Activated T-helper 17 cell treated with anti-CD3 and anti-CD28 coated beads, Interleukin-2, amount 50 U/mL, for 72 hours (primary cell): ENCODE data around the gene DYNLRB1. TPM values are rescaled to one million over a fixed set of nuclear protein-coding genes. Genes with fewer than 3 reads are reported as not detected.

Source experiments
- ATAC-seq: fragments of 150-1000 bp; cut with Tn5 transposase; replicated peaks from 2 replicates; pipeline ENCODE4 v1.10.0; 2021; ENCODE audit warnings: mild to moderate bottlenecking, moderate library complexity
- H3K27ac Mint-ChIP-seq: one replicate; pipeline ENCODE4 v1.8.0; 2022; ENCODE audit warnings: mixed read lengths
- H3K27me3 Mint-ChIP-seq: one replicate; pipeline ENCODE4 v1.8.0; 2022; ENCODE audit warnings: mixed read lengths
- H3K36me3 Mint-ChIP-seq: one replicate; pipeline ENCODE4 v1.8.0; 2022; ENCODE audit warnings: low read depth, mild to moderate bottlenecking, mixed read lengths
- H3K4me1 Mint-ChIP-seq: one replicate; pipeline ENCODE4 v1.8.0; 2022; ENCODE audit warnings: mixed read lengths
- H3K4me3 Mint-ChIP-seq: one replicate; pipeline ENCODE4 v1.8.0; 2022; ENCODE audit warnings: mild to moderate bottlenecking, mixed read lengths
- H3K9me3 Mint-ChIP-seq: one replicate; pipeline ENCODE4 v1.8.0; 2022; ENCODE audit warnings: mixed read lengths
- total RNA-seq, 2 donors: library from RNA; stranded (reverse); gene quantifications; one replicate each; pipeline ENCODE4 v1.2.3, GENCODE V29; 2022

DYNLRB1 gene
- total RNA-seq, 2 donors from 2014 or later = 72.0 to 85.0 TPM

DNA sequence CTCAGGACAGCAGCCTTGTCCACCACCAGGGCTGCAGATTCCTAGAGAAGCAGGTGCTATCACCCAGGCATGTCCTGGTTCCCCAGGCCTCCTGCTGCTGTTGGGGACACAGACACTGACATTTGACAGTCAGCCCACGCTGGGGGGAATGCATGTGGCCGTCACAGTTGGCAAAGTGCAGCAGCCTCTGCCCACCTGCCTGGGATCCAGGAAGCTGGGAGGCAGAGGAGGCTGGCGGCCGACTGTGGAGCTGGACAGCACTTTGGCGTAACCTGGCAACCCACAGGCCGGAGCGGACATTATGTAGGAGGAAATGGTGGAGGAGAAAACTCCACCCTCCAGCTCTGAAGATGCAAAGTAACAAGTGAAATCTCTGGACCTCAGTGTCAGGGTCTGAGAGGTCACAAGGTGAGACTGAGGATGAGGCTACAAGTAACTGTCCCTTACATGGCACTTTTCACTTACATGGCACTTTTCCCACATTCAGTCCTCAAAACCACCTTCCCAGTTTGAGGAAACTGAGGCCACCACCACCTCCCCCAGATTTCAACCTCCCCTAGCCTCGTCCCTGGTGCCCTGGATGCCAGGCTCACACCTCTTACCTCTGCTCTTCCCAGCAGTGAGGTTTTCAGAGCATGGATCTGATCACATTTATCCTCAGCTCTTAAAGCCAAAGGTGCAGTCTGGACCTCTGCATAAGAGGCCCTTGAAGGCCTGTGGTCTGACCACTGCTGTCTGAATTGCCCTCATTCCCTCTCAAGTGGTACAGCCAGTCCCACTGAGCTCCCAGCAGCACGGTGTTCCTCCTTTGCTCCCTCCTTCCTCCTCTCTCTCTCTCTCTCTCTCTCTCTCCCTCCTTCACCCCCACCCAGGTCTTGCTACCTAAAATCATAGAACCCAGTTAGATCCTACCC lies 51.0 kb downstream of the DYNLRB1 start:
- H3K4me1 Mint-ChIP-seq = peaks cover 6% of the 10 kb centered on the region
- peak overlapping the region; percentile 74 for H3K27ac Mint-ChIP-seq
- ATAC-seq = no peak
- H3K9me3 Mint-ChIP-seq = no peaks in the 10 kb centered on the region
- H3K36me3 Mint-ChIP-seq = peaks cover 23% of the 10 kb centered on the region
- H3K27me3 Mint-ChIP-seq = no peaks in the 10 kb centered on the region
- H3K4me3 Mint-ChIP-seq = no peak overlapping the region

DNA sequence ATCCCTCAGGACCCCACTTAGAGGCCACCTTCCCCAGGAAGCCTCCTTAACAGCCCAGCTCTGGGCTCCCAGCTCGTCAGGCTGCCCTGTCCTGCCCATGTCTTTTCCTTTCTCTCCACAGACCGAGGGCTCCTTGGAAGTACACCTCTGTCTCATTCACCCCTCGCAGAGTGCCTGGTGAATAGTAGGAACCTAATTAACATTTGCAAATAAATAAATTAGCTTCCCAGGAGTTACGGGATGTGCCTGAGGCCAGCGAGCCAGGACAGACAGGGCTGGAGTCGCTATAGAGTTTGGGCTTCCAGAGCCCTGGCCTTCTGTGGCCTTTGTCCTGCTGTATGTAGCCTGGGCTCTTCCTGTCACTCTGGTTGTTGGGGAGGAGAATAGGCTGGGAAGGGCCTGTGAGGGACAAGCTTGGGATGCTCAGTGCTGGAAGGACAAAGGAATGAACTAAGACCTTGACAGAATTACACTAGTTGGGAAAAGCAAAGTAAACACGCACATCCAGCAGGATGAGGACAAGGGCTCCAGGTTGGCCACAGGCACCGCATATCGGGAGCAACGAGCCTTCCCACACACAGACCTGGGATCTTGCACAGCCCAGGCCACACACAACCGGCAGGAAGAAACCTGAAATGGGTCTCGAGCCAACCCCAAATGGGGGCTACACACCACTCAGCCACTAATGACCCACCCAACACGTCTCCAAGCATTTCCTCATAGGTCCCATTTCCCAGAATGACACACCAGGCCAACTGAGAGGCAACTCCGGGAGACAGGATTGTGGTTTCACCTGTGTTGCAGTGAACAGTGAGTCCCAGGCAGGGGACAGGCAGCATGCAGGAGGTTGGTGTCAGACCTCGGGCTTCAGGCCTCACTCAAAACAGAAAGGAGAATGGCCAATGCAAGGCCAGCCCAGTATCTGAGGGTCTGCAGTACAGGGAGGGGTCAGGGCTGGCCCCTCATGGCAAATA lies 52.0 kb downstream of the DYNLRB1 start:
- Mint-ChIP-seq H3K4me3 (no peak overlapping the region), H3K27me3 (no peaks in the 10 kb centered on the region), H3K36me3 (peaks cover 20% of the 10 kb centered on the region), H3K9me3 (no peaks in the 10 kb centered on the region), H3K27ac (peak overlapping the region; percentile 74), H3K4me1 (peaks cover 6% of the 10 kb centered on the region)
- no peak for ATAC-seq

DNA sequence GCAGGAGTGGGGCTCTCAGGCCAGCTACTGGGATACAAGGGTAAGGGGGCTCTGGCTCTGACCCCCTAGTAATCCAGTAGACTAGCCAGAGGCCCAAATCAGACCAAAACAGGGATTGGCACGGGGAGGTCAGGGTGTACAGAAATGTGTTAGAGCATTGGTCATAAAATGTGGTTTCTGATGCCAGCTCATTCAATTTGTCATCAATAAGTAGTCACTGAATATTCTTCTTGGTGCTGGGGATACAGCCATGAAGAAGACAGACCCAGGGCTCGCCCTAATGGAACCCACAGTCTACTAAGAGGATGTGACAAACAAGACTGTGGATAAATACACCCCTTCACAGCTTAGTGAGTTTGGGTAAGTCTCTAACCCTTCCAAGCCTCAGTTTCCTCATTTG lies 53.4 kb downstream of the DYNLRB1 start:
- Mint-ChIP-seq H3K4me1 (peaks cover 6% of the 10 kb centered on the region), H3K27ac (no peak overlapping the region), H3K9me3 (no peaks in the 10 kb centered on the region), H3K36me3 (peaks cover 23% of the 10 kb centered on the region), H3K4me3 (no peak overlapping the region), H3K27me3 (no peaks in the 10 kb centered on the region)
- ATAC-seq = peak; percentile 65

DNA sequence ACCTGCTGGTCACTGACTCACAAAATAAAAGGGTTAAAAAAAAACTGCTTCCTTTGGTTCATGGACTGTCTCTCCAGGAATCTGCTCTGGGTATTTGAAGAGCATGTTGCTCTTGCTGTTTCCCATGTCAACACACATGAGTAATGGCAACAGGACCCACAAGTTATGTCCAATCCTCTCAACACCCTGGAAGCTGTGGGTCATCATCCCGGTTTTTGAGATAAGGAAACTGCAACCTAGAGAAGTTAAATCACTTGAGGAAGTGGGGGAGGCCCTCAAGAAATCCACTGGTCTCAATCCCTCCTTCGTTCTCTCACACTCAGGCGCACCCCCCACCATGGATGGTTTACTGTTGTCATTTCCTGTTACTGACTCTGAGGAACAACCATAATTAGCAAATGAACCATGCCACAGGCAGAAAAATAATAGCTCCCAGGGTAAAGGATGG lies 54.7 kb downstream of the DYNLRB1 start:
- peak; percentile 57 for ATAC-seq
- H3K4me1 Mint-ChIP-seq = peaks cover 6% of the 10 kb centered on the region
- peak overlapping the region; percentile 80 for H3K27ac Mint-ChIP-seq
- H3K36me3 Mint-ChIP-seq = peaks cover 25% of the 10 kb centered on the region
- no peaks in the 10 kb centered on the region for H3K27me3 Mint-ChIP-seq
- no peak overlapping the region for H3K4me3 Mint-ChIP-seq
- H3K9me3 Mint-ChIP-seq = no peaks in the 10 kb centered on the region

DNA sequence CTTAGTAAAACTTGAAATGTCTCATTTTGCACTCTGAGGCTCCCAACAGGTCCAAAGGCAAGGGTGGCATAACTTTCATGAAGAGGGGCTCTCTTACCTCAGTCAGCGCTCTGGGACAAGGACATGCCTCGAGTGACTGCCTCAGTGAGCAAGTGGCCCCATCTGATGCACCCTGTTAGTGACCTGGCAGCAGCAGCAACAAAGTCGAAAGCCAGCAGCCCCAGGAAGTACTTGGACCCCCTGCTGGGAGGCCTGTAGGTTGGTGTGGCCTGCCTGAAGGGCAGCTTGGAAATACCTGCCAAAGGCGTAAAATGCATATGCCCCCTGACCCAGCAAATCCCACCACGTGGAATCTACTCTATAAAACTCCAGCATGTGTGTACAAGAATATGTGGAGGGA lies 55.5 kb downstream of the DYNLRB1 start:
- peak overlapping the region; percentile 80 for H3K27ac Mint-ChIP-seq
- no peaks in the 10 kb centered on the region for H3K27me3 Mint-ChIP-seq
- H3K4me1 Mint-ChIP-seq = peaks cover 6% of the 10 kb centered on the region
- peaks cover 25% of the 10 kb centered on the region for H3K36me3 Mint-ChIP-seq
- no peaks in the 10 kb centered on the region for H3K9me3 Mint-ChIP-seq
- no peak overlapping the region for H3K4me3 Mint-ChIP-seq
- ATAC-seq = no peak

DNA sequence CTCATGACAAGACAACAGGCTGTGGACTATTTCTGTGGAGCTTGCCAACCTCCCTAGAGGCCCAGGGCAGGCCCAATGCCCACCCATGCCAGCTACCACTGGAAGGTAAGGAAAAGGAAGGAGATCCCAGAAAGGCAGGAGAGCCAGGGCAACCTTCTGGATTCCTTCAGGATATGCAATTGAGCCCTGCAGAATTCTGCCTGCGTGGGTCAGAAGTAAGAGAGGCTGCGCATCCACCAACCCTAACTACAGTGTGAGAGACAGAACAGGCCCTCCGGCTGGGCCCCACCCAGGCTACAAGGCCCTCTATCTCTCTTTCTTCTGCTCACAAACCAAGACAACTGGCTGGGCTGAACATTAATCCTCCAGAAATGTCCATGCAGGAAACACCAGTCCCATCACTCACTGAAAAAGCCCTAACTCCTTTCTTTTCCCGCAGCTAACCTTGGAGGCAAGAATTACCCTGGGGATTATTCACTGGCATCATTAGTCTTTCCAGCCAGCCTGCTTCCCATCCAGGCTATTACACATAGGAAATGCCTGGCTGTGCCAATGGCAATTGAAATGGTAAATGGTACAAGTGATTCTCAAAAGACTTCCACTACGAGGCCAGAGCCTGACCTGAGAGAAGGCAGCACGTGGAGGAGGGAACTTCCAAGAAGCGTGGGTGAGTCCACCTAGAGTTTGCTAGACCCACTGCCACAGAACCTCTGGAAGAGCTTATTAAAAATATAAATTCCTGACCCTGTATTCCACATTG lies 57.5 kb downstream of the DYNLRB1 start:
- no peaks in the 10 kb centered on the region for H3K9me3 Mint-ChIP-seq
- H3K27me3 Mint-ChIP-seq = no peaks in the 10 kb centered on the region
- no peak overlapping the region for H3K4me3 Mint-ChIP-seq
- H3K4me1 Mint-ChIP-seq = peaks cover 6% of the 10 kb centered on the region
- H3K36me3 Mint-ChIP-seq = peaks cover 20% of the 10 kb centered on the region
- ATAC-seq = no peak
- H3K27ac Mint-ChIP-seq = no peak overlapping the region

DNA sequence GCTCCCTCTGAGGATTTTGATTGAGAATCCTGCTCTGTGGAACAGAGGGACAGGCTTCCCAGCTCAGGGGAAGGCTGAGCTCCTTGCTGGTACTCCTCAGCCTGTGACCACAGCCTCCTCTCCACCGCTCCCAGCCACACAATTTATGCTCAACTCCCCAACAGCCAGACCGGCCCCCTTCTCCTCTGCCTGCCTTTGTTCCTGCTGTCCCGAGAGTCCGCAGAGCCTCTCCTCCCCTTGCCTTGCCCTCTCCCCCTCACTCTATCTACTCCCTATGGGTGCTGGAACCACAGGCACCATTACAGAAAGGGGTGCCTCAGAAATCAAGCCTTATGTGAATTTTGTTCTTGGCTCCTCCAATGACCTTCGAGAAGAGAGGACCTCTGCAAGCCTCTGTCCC lies 58.2 kb downstream of the DYNLRB1 start:
- Mint-ChIP-seq H3K36me3 (peaks cover 22% of the 10 kb centered on the region), H3K27me3 (no peaks in the 10 kb centered on the region), H3K9me3 (no peaks in the 10 kb centered on the region), H3K4me1 (peaks cover 6% of the 10 kb centered on the region), H3K27ac (no peak overlapping the region), H3K4me3 (no peak overlapping the region)
- no peak for ATAC-seq

DNA sequence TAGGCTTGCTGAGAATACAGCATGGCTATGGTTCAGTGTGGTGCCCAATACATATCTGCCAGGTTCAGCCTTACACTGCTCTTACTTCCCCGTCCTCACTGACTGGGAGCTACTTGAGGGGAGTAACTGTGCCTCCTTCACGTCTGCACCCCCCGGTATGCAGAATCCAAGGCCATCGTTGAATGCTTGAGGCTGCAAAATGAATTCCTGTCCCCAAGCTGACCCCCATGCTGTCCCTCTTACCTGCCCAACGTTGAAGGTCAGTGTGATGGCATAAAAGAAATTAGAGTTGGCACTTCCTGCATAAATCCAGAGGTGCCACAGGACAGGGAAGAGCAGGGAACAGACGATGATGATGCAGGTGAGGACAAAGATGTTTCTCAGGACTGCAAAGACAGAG lies 58.6 kb downstream of the DYNLRB1 start:
- Mint-ChIP-seq H3K4me3 (no peak overlapping the region), H3K4me1 (peaks cover 9% of the 10 kb centered on the region), H3K9me3 (no peaks in the 10 kb centered on the region), H3K27ac (no peak overlapping the region), H3K36me3 (peaks cover 27% of the 10 kb centered on the region), H3K27me3 (no peaks in the 10 kb centered on the region)
- ATAC-seq = no peak

DNA sequence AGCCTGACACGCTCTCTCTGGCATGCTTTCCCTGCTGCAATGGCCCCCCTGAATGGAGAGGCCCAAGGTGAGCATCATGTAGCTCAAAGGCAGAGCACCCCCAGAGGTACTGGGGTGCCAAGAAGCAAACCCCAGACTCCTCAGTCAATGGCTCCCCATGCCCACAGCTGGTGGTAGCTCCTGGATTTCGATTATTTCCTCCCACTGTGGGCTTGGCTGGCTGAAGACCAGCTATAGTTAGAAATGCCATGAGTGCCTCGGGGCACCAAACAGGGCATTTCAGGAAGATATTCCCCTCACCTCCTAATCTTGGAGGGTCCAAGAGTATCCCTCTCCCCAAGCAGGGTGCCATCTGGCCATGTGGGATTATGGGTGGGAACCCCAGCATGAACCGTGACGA lies 59.0 kb downstream of the DYNLRB1 start:
- no peaks in the 10 kb centered on the region for H3K27me3 Mint-ChIP-seq

DNA sequence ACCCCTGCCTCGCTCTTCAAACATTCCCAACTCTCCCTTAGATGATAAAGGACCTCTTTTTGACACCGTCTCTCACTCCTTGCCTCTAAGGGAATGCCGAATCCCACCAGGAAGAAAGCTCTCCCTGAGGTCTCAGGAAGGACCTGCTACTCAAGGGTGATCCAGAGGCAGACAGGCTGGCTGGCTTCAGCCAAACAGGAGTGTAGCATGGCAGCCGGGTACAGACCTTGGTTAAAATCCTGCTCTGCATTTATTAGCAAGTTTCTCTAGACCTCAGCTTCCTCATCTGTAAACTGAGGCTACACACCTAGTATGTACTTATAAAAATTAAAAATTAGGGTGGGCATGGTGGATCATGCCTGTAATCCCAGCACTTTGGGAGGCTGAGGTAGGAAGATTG lies 59.5 kb downstream of the DYNLRB1 start:
- Mint-ChIP-seq H3K27ac (no peak overlapping the region), H3K9me3 (no peaks in the 10 kb centered on the region), H3K4me1 (peaks cover 16% of the 10 kb centered on the region), H3K4me3 (no peak overlapping the region), H3K36me3 (peaks cover 33% of the 10 kb centered on the region), H3K27me3 (no peaks in the 10 kb centered on the region)
- ATAC-seq = no peak

More for the DNA sequence above, 59.0 kb downstream of the DYNLRB1 start:
- Mint-ChIP-seq H3K4me3 (no peak overlapping the region), H3K4me1 (peaks cover 13% of the 10 kb centered on the region), H3K9me3 (no peaks in the 10 kb centered on the region), H3K36me3 (peaks cover 31% of the 10 kb centered on the region), H3K27ac (no peak overlapping the region)
- ATAC-seq = no peak

DNA sequence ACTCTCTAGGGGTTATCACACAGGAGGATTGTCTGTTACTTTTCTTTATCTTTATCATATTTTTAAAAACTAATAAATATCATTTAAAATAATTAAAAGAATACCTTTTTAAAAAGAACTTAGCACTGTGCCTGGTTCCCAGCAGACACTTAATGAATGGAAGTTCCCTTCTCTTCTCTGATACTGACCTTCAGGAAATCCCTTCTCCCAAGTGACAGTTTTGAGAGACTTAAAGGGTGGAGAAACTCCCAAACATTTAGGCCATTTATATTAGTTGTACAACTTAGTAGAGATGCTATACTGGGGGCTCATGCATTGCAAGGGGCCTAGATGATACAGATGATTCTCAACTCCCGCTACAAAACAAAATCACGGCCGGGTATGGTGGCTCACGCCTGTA lies 60.8 kb downstream of the DYNLRB1 start:
- no peak for ATAC-seq
- Mint-ChIP-seq H3K27me3 (no peaks in the 10 kb centered on the region), H3K27ac (no peak overlapping the region), H3K9me3 (no peaks in the 10 kb centered on the region), H3K4me1 (peaks cover 21% of the 10 kb centered on the region), H3K36me3 (peaks cover 30% of the 10 kb centered on the region), H3K4me3 (no peak overlapping the region)

DNA sequence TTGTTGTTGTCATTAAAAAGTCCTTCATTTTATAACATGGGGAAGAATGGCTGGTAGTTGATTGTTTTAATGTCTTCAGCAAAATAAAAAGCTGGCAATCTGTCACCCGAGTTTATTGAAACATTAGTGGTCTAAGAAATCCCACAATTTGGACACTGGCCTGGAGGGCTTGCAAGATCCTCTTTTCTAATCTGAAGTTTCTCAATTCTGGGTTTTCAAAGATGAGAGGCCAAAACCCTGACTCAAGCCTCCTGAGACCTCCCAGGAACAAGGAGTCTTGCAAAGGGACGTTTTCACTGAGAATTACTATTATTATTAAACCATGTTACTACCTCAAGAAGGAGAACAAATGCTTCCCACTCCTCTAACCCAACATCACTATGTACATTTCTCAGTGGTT lies 61.8 kb downstream of the DYNLRB1 start:
- no peaks in the 10 kb centered on the region for H3K9me3 Mint-ChIP-seq
- peaks cover 21% of the 10 kb centered on the region for H3K4me1 Mint-ChIP-seq
- H3K36me3 Mint-ChIP-seq = peaks cover 30% of the 10 kb centered on the region
- no peaks in the 10 kb centered on the region for H3K27me3 Mint-ChIP-seq
- no peak for ATAC-seq
- H3K4me3 Mint-ChIP-seq = no peak overlapping the region
- peak overlapping the region; percentile 71 for H3K27ac Mint-ChIP-seq

DNA sequence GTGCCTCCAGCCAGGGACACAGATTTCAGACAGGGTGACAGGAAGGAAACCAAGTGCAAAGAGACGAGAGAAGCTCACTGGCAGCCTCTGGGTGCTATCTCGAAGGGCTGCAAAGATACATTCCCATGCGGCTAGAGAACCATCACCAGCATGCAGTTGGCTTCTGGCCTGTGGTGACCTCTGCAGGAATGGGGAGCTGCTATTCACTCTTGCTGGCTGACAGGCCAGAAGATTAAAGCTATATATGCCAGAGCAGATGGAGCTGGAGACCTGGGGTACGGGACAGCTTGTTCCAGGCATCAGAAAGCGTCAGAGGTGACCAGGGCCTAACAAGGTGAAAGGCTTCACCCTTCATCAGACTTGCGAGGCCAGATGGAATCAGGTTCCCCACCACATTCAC lies 62.3 kb downstream of the DYNLRB1 start:
- Mint-ChIP-seq H3K4me1 (peaks cover 21% of the 10 kb centered on the region), H3K4me3 (no peak overlapping the region), H3K9me3 (no peaks in the 10 kb centered on the region), H3K27me3 (no peaks in the 10 kb centered on the region), H3K36me3 (peaks cover 30% of the 10 kb centered on the region), H3K27ac (peak overlapping the region; percentile 71)
- no peak for ATAC-seq
